HPDE6-E6E7 (cell line): ENCODE results near the gene PLEKHN1.
"Not testable (repeated sequence)": the region's sequence is repeated elsewhere in the genome, so short reads cannot be mapped to it uniquely, and the experiment has no call there.

ENCODE experiments used
- DNase-seq: peaks from one replicate; pipeline ENCODE4 v3.0.0; 2011; ENCODE audit warnings: missing footprints; ENCODE audit errors: extremely low spot score

The PLEKHN1 gene

DNA sequence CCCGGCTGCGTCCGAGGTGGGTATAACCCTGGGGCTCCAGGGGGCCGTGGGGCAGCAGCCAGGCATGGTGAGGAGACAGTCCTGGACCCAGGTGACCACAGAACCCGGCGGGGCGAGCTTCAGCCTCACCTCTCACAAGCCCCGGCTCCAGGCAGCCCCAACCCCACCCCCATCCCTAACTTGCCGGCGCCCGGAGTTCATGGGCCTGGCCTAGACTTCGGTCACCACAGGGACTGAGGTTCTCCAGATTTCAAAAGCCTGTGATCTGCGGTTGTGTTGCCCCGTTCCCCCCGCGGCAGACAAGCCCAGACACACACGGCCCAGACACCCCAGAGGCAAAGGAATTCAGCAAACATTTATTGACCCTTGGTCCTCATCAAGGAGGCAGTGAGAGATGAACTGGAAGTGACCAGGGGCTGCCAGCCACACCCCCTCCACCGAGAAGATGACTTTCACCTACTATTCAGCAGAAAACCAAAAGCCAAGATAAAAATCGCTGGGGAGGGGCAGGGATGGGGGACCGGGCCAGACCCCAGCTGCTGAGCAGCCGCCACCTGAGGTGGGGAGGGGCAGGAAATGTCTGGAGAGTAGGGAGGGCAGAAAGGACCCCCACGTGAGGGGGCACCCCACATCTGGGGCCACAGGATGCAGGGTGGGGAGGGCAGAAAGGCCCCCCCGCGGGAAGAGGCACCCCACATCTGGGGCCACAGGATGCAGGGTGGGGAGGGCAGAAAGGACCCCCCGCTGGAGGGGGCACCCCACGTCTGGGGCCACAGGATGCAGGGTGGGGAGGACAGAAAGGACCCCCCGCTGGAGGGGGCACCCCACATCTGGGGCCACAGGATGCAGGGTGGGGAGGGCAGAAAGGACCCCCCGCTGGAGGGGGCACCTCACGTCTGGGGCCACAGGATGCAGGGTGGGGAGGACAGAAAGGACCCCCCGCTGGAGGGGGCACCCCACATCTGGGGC lies 29.7 kb downstream of the PLEKHN1 start:
- DNase-seq = no peak

- DNase-seq = no peak
Observed at GRCh38 chr1:996851-997712, 30.8 kb downstream of the PLEKHN1 start.

DNA sequence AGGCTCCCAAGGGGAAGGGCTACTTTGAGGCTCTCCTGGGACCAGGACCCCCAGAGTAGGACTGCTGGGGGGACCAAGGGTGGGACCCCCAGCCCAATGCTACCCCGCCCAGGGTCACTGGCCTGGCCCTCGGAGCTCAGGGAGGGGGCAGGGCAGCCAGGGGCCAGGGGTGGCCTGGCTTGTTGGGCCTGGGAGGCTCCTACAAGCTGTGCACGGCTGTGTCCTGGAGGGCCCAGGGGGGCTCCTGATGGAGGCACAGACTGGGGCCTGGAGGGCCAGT lies 31.4 kb downstream of the PLEKHN1 start:
- no peak for DNase-seq

- no peak for DNase-seq
Observed at GRCh38 chr1:997993-998744, 31.9 kb downstream of the PLEKHN1 start.

DNA sequence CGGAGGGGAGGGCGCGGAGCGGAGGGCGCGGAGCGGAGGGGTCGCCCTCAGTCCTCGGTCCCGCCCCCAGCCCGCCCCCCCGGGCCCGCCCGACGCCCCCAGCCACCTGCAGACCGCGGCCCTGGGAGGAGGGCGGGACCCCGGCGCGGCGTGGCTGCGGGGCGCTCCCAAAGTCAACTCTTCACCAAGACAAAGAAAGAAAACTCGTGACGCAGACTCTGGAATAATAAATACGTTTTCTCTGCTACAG lies 32.4 kb downstream of the PLEKHN1 start:
- no peak for DNase-seq

DNA sequence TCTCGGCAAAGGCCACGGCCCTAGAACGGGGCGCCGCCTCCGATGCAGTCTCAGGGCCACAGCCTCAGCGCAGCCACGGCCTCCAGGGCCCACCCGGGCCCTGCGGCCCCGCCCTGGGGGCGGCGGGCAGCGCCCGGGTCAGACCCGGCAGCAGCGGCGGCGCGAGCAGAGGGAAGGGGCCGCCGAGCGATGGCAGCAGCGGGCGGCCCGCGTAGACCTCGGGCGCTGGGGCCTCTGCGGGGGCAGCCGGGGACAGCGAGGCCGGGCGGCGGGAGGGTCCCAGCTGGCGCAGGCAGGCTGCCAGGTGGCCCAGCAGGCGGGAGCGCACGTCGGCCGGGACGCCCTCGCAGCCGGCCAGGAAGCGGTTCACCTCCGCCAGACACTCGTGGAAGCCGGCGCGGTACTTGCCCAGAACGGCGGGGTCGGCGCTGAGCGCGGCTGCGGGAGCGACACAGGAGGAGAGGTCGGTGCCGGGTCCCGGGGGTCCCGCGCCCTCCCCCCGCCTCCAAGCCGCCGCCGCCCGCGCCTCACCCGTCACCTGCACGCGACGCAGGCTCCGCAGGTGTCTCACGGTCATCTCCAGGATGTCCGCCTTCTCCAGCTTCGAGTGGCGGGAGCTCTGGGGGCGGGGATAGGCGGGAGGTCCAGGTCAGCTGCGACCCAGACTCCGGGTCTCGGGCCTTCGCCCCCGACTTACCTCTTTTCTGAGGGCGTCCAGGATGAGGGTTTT lies 32.9 kb downstream of the PLEKHN1 start:
- no peak for DNase-seq

GRCh38 chr1:999725-1000356 lies 33.6 kb downstream of the PLEKHN1 start, which contains the start of gene HES4:
Gene HES4 (minus strand): TSS chr1:1000097. CDS start chr1:999973, 124 bp downstream.
- no peak for DNase-seq

DNA sequence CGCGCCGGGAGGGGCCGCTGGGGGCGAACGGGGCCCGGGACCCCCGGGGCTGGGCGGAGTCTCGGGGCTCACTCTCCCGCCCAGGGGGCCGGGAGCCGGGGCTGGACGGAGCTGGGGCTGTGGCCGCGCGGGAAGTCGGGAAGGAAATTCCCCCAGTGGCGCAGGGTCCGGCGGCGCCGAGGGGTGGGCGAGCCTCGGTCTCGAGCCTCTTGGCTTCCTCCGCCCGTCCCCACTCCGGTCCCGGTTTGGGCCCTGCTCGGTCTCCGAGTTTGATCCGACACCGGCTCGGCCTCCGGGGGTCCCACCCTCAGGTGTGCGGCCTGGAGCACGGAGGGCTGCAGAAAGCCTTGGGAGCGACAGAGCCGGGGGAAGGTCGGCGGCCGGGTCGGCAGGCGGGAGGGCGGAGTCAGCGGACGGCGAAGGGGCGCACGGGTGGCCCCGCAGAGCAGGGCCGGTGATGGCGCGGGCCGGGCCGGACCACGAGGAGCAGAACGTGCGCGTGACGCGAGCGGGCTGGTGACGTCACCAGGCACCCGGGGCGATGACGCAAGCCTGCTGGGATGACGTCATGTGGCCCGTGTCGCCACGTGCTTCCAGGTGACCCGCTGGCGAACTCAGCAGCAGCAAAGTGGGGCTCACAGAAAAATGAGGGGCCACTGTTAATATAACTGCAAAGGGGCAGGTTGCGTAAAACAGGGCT lies 34.2 kb downstream of the PLEKHN1 start:
- DNase-seq = no peak

- no peak for DNase-seq
Observed at GRCh38 chr1:1001057-1001783, 34.9 kb downstream of the PLEKHN1 start.

- DNase-seq = no peak
Observed at GRCh38 chr1:1003618-1004419, 37.5 kb downstream of the PLEKHN1 start.

DNA sequence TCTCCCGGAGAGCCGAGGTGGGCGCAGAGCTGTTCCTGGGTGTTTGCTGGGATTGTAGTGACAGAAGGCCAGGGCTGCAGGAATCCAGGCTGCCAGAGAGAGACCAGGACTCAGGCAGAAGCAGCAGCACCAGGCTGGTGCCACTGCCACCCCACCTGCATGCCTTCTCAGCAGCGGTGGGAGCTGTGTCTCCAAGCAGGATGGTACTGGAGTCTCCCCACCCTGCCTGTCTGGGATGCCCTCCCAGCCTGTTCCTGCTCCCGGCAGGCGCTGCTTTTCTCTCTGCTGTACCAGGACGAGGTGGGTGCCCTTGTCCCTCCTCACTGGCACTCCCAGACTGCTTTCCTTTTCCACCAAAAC lies 38.1 kb downstream of the PLEKHN1 start:
- DNase-seq = no peak

DNA sequence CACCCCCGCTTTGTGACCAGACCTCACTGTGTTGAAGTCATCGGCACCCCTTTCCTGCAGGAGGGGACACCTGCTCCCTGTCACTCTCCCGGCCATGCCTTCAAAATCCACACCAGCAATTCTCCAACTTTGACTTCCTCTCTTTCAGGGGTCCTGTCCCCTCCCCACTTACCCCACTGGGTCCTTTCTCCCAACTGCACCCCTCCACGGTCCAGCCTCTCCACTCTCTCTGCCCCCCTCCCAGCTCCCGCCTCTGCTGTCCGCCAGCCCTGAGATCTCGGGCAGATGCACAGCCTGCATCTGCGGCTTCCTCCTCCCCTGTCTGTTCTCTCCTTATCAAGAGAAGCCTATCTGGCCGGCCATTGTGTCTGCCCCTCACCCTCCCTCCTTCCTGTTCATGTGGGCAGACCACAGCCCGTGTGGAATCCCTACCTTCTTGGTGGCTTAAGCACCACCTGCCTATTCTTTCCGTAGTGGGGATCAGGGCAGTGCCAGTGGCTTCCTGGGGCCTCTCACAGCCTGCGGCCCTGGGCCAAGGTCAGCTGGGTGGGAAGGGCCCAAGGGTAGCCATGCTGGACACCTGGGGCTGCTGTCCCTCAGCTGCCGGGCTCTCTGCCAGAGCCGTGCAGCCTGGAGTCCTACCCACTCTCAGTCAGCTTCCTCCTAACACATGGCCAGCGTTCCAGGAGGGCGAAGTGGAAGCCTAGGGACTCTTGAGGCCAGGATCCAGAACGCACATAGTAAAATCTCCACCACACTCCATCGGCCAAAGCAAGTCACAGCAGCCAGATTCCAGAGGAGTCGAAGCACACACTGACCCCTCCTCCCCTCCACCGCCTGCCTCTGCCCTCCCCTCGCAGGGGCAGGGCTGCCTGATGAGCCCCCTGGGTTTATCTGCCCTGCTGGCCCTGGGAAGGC lies 38.8 kb downstream of the PLEKHN1 start:
- no peak for DNase-seq

GRCh38 chr1:1005774-1006304 lies 39.6 kb downstream of the PLEKHN1 start:
- no peak for DNase-seq

- DNase-seq = no peak
Observed at GRCh38 chr1:1006305-1007159, 40.2 kb downstream of the PLEKHN1 start.

GRCh38 chr1:1010131-1010530 lies 43.8 kb downstream of the PLEKHN1 start:
- not testable (repeated sequence) for DNase-seq

GRCh38 chr1:1011396-1011949 lies 45.2 kb downstream of the PLEKHN1 start:
- no peak for DNase-seq
